ENCODE measurements around the gene NHERF1.

GRCh38 chr17:74734256-74734655 lies 14.2 kb upstream of the NHERF1 start:
- TF ChIP-seq CTCF (IDR thresholded peaks at IDR 0.05; ENCODE audit: low read depth, low read length) (no peak), EZH2phosphoT487 (IDR thresholded peaks at IDR 0.05; ENCODE audit: low read depth) (no peak)
